Measurements from ENCODE around the gene ACAN. TPM values are rescaled to one million over a fixed set of nuclear protein-coding genes. Genes with fewer than 3 reads are reported as not detected.

The ACAN gene
- not detected in 2 replicates for total RNA-seq

DNA sequence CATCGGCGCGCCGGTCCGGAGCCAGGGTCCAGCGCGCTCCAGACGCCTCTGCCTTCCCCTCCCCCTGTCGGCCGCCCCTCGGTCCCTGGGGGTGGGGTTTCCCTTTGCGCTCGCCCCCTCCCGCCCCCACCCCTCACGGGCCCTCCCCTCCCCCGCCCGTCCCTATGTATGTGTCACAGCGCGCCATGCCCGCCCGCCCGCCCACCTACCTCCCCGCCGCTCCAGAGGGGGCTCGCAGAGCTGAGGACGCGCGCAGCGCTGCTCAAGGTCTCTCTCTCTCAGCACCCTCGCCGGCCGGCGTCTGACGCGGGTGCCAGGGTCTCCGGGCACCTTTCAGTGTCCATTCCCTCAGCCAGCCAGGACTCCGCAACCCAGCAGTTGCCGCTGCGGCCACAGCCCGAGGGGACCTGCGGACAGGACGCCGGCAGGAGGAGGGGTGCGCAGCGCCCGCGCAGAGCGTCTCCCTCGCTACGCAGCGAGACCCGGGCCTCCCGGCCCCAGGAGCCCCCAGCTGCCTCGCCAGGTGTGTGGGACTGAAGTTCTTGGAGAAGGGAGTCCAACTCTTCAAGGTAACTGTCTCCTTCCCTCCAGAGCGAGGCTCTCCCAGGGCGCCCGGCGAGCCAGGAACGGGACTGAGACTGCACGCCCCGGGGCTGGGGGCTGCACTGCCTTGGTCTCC, at the start of gene ACAN:
Gene ACAN (plus strand): TSS at position 196 of the 679 bp plus-strand sequence. CDS start 32,771 bp downstream, outside the sequence.

GRCh38 chr15:88894819-88895767, 91.9 kb downstream of the ACAN start, which contains the start of gene HAPLN3:
Gene HAPLN3 (minus strand): TSS chr15:88895544. CDS start chr15:88887298, 8,246 bp downstream.

GRCh38 chr15:88913017-88913849, 110.0 kb downstream of the ACAN start, which contains the start of gene MFGE8:
Gene MFGE8 (minus strand): TSS chr15:88913379. CDS start chr15:88913319, 60 bp downstream.

Other genes with a start within 250 kb of the ACAN start
- 73.9 and 80.6 TPM in 2 replicates for gene AEN, start 182.1 kb upstream of the ACAN start, total RNA-seq
- 18.7 and 22.4 TPM in 2 replicates for gene ISG20, start 164.4 kb upstream of the ACAN start, total RNA-seq
- 6.5 and 22.1 TPM in 2 replicates for gene HAPLN3, start 92.1 kb downstream of the ACAN start, total RNA-seq
- 34.1 and 55.8 TPM in 2 replicates for gene MFGE8, start 109.9 kb downstream of the ACAN start, total RNA-seq